Activated naive CD8-positive, alpha-beta T cell (primary cell): ENCODE measurements around the gene RANBP10.

ENCODE experiments used
- H3K27ac Mint-ChIP-seq: one replicate; pipeline ENCODE4 v1.8.0; 2021; ENCODE audit warnings: mixed read lengths
- H3K27me3 Mint-ChIP-seq: one replicate; pipeline ENCODE4 v1.8.0; 2021; ENCODE audit warnings: mixed read lengths
- H3K36me3 Mint-ChIP-seq: one replicate; pipeline ENCODE4 v1.8.0; 2021; ENCODE audit warnings: mixed read lengths
- H3K4me1 Mint-ChIP-seq: one replicate; pipeline ENCODE4 v1.8.0; 2021; ENCODE audit warnings: low read depth, mixed read lengths
- H3K4me3 Mint-ChIP-seq: one replicate; pipeline ENCODE4 v1.8.0; 2021; ENCODE audit warnings: mild to moderate bottlenecking, mixed read lengths
- H3K9me3 Mint-ChIP-seq: one replicate; pipeline ENCODE4 v1.8.0; 2021; ENCODE audit warnings: low read depth, mixed read lengths

The RANBP10 gene

DNA sequence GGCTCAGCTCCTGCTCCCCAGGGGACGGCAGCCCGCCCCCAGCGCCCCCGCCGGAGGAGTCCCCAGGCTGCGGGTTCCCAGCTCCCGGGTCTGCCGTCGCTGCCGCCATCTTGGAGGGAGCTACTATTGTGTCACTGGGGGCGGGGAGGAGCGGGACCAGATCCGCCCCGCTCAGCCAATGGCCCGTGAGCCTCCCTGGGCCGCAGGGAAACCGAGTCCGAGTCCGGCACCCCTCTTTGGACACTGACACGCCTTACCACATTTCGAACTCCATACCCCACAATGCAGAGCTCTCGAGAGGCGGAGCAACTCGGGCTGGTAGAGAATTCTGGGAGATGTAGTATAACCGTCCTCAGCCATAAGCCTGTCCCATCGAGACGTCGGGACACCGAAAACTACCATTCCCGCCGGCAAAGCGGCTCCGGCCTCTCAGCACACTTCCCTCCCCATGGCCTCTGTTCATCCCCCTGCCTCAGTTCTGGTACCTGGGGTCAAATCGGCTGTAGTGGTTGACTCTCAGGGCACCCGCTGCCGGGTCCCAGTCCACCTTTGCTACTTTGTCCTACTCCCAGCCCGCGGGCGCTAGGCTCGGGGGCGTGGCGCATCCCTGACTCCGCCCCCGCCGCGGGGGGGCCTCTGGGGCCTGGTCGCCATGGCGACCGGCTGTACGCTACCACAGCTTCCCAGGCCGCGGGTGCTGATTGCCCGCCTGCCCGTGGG is at the start of gene RANBP10, which contains the start of gene TSNAXIP1:
RANBP10 (minus strand) TSS at position 133 of the 720 bp plus-strand sequence; CDS start at position 109, 24 bp downstream.
TSNAXIP1 (plus strand) TSS at position 462 of the 720 bp plus-strand sequence. CDS start 261 bp downstream, outside the sequence.
- H3K4me3 Mint-ChIP-seq = peak within 1 kb of the TSS; percentile 91
- peaks cover 33% of the 10 kb centered on the region for H3K4me1 Mint-ChIP-seq
- H3K9me3 Mint-ChIP-seq = no peaks in the 10 kb centered on the region

GRCh38 chr16:67855789-67856188 is 49.4 kb upstream of the RANBP10 start:
- H3K4me3 Mint-ChIP-seq = no peak overlapping the region
- no peaks in the 10 kb centered on the region for H3K36me3 Mint-ChIP-seq
- H3K9me3 Mint-ChIP-seq = no peaks in the 10 kb centered on the region
- H3K27ac Mint-ChIP-seq = no peak overlapping the region
- H3K4me1 Mint-ChIP-seq = peaks cover 29% of the 10 kb centered on the region
- no peaks in the 10 kb centered on the region for H3K27me3 Mint-ChIP-seq

More for the DNA sequence above, at the start of gene RANBP10, which contains the start of gene TSNAXIP1:
- Mint-ChIP-seq H3K27ac (peak within 1 kb of the TSS; percentile 93), H3K27me3 (no peaks in the 10 kb centered on the region), H3K36me3 (peaks cover 9% of the 10 kb centered on the region)

DNA sequence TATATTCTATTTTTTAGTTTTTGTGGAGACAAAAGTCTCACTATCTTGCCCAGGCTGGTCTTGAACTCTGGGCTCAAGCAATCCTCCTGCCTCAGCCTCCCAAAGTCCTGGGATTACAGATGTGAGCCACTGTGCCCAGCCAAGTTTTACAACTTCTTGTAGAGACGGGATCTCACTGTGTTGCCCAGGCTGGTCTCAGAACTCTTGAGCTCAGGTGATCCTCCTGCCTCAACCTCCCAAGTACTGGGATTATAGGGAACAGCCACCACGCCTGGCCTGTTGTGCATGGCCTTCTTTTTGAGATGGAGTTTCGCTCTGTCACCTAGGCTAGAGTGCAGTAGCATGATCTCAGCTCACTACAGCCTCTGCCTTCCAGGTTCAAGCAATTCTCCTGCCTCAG is 47.3 kb upstream of the RANBP10 start:
- no peak overlapping the region for H3K27ac Mint-ChIP-seq
- H3K4me3 Mint-ChIP-seq = no peak overlapping the region
- no peaks in the 10 kb centered on the region for H3K27me3 Mint-ChIP-seq
- peaks cover 38% of the 10 kb centered on the region for H3K4me1 Mint-ChIP-seq
- no peaks in the 10 kb centered on the region for H3K9me3 Mint-ChIP-seq
- no peaks in the 10 kb centered on the region for H3K36me3 Mint-ChIP-seq

- H3K9me3 Mint-ChIP-seq = no peaks in the 10 kb centered on the region
- no peaks in the 10 kb centered on the region for H3K27me3 Mint-ChIP-seq
- H3K36me3 Mint-ChIP-seq = no peaks in the 10 kb centered on the region
- H3K4me3 Mint-ChIP-seq = peak overlapping the region; percentile 95
- peaks cover 47% of the 10 kb centered on the region for H3K4me1 Mint-ChIP-seq
- H3K27ac Mint-ChIP-seq = peak overlapping the region; percentile 85
These were observed 41.8 kb upstream of the RANBP10 start for GRCh38 chr16:67848118-67848517.

GRCh38 chr16:67847064-67847861 is 40.9 kb upstream of the RANBP10 start, which contains the start of gene CENPT:
Gene CENPT (minus strand): TSS chr16:67847693. CDS start chr16:67833859, 13,834 bp downstream.
- peak within 1 kb of the TSS; percentile 85 for H3K27ac Mint-ChIP-seq
- H3K36me3 Mint-ChIP-seq = no peaks in the 10 kb centered on the region
- H3K4me1 Mint-ChIP-seq = peaks cover 49% of the 10 kb centered on the region
- H3K4me3 Mint-ChIP-seq = peak within 1 kb of the TSS; percentile 95
- no peaks in the 10 kb centered on the region for H3K27me3 Mint-ChIP-seq
- H3K9me3 Mint-ChIP-seq = no peaks in the 10 kb centered on the region

- peak within 1 kb of the TSS; percentile 95 for H3K4me3 Mint-ChIP-seq
- H3K9me3 Mint-ChIP-seq = no peaks in the 10 kb centered on the region
- no peaks in the 10 kb centered on the region for H3K27me3 Mint-ChIP-seq
- H3K36me3 Mint-ChIP-seq = no peaks in the 10 kb centered on the region
- H3K27ac Mint-ChIP-seq = peak within 1 kb of the TSS; percentile 89
- peaks cover 52% of the 10 kb centered on the region for H3K4me1 Mint-ChIP-seq
These were observed 40.1 kb upstream of the RANBP10 start, which contains the start of gene NUTF2 for GRCh38 chr16:67846320-67847063. Gene NUTF2 (plus strand): TSS chr16:67846933. CDS start chr16:67865131, 18,198 bp downstream.

DNA sequence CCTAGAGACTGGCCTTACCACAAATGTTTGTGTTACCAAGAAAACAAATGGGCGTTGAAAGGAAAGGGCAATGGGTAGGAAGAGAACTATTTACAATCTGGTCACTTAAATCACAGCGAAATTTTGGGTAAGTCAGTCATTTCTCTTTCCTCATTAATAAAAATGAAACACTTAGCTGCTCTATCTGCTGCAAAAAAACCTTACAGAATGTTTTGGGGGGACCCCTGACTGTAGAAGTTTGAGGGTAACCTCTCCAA is 39.6 kb upstream of the RANBP10 start:
- Mint-ChIP-seq H3K4me1 (peaks cover 54% of the 10 kb centered on the region), H3K27ac (peak overlapping the region; percentile 89), H3K36me3 (no peaks in the 10 kb centered on the region), H3K4me3 (peak overlapping the region; percentile 93), H3K9me3 (no peaks in the 10 kb centered on the region), H3K27me3 (no peaks in the 10 kb centered on the region)

GRCh38 chr16:67845291-67846062 is 39.1 kb upstream of the RANBP10 start:
- Mint-ChIP-seq H3K9me3 (no peaks in the 10 kb centered on the region), H3K4me3 (peak overlapping the region; percentile 93), H3K36me3 (no peaks in the 10 kb centered on the region), H3K4me1 (peaks cover 51% of the 10 kb centered on the region), H3K27me3 (no peaks in the 10 kb centered on the region), H3K27ac (peak overlapping the region; percentile 89)

DNA sequence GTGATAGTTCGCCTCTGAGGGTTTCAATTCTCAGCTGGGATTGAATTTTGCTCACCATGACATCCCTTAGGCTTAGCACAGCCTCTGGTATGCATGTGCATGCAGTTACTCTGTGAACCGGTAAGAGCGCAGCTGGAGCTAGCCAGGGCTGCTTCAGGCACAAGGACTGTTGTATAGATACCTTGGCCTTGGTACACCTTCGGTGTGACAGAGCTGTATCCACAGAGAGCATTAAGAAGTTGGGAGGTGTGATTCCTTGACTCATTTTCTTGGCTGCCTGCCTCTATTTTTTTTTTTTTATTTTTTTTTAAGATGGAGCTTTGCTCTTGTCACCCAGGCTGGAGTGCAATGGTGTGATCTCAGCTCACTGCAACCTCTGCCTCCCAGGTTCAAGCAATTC is 38.1 kb upstream of the RANBP10 start:
- peak overlapping the region; percentile 93 for H3K4me3 Mint-ChIP-seq

DNA sequence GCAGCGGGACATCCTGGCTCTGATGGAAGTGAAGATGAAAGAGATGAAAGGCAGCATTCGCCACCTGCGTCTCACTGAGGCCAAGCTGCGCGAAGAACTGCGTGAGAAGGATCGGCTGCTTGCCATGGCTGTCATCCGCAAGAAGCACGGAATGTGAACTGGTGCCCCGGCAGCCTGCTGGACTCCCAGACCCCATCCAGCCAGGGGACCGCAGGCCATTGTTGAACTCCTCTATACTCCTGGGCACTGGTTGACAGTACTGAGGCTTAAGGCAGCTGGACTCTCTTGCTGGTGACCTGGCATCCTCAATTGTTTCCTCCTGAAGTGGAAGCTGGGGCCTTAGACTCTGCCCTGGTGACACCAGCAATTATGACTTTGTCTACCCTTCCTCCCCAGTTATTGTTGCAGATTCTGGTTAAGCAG is 37.0 kb upstream of the RANBP10 start:
- Mint-ChIP-seq H3K9me3 (no peaks in the 10 kb centered on the region), H3K27me3 (no peaks in the 10 kb centered on the region), H3K27ac (peak overlapping the region; percentile 92), H3K36me3 (no peaks in the 10 kb centered on the region), H3K4me3 (peak overlapping the region; percentile 91), H3K4me1 (peaks cover 46% of the 10 kb centered on the region)

More for the DNA sequence above, 38.1 kb upstream of the RANBP10 start:
- H3K9me3 Mint-ChIP-seq = no peaks in the 10 kb centered on the region
- H3K36me3 Mint-ChIP-seq = no peaks in the 10 kb centered on the region
- no peaks in the 10 kb centered on the region for H3K27me3 Mint-ChIP-seq
- H3K27ac Mint-ChIP-seq = peak overlapping the region; percentile 92
- H3K4me1 Mint-ChIP-seq = peaks cover 50% of the 10 kb centered on the region

DNA sequence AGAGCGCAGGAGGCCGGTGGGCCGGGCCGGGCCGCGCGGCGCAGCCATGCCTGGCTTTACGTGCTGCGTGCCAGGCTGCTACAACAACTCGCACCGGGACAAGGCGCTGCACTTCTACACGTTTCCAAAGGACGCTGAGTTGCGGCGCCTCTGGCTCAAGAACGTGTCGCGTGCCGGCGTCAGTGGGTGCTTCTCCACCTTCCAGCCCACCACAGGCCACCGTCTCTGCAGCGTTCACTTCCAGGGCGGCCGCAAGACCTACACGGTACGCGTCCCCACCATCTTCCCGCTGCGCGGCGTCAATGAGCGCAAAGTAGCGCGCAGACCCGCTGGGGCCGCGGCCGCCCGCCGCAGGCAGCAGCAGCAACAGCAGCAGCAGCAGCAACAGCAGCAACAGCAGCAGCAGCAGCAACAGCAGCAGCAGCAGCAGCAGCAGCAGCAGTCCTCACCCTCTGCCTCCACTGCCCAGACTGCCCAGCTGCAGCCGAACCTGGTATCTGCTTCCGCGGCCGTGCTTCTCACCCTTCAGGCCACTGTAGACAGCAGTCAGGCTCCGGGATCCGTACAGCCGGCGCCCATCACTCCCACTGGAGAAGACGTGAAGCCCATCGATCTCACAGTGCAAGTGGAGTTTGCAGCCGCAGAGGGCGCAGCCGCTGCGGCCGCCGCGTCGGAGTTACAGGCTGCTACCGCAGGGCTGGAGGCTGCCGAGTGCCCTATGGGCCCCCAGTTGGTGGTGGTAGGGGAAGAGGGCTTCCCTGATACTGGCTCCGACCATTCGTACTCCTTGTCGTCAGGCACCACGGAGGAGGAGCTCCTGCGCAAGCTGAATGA is 36.4 kb upstream of the RANBP10 start:
- Mint-ChIP-seq H3K27ac (peak overlapping the region; percentile 92), H3K36me3 (no peaks in the 10 kb centered on the region), H3K9me3 (no peaks in the 10 kb centered on the region), H3K4me1 (peaks cover 41% of the 10 kb centered on the region), H3K27me3 (no peaks in the 10 kb centered on the region), H3K4me3 (peak overlapping the region; percentile 91)

GRCh38 chr16:67841816-67842508 is 35.6 kb upstream of the RANBP10 start, which contains the start of gene THAP11:
Gene THAP11 (plus strand): TSS chr16:67842320. CDS start chr16:67842555, 235 bp downstream.
- Mint-ChIP-seq H3K27me3 (no peaks in the 10 kb centered on the region), H3K27ac (peak within 1 kb of the TSS; percentile 95), H3K36me3 (no peaks in the 10 kb centered on the region), H3K9me3 (no peaks in the 10 kb centered on the region), H3K4me3 (peak within 1 kb of the TSS; percentile 93), H3K4me1 (peaks cover 39% of the 10 kb centered on the region)
